Activated CD4-positive, alpha-beta T cell treated with anti-CD3 and anti-CD28 coated beads, Interleukin-2, amount 10 ng/mL, durations not matched to agents 7 days and 5 days (primary cell): ENCODE measurements around the gene NTN3. TPM values are rescaled to one million over a fixed set of nuclear protein-coding genes. Genes with fewer than 3 reads are reported as not detected.

Source experiments
- CTCF ChIA-PET: fragments of 350-600 bp; sonication (Branson Sonifier 250); formaldehyde crosslinking; loops from one replicate; lab custom pipeline; 2021; ENCODE audit warnings: antibody characterized with exemption; lab: Charles Lee
- POLR2A ChIA-PET: fragments of 350-600 bp; sonication (Branson Sonifier 250); formaldehyde crosslinking; loops from one replicate; lab custom pipeline; 2021; ENCODE audit warnings: antibody characterized with exemption; lab: Charles Lee
- DNase-seq: peaks from one replicate; pipeline ENCODE4 v3.0.0-alpha.2; 2020
- H3K27ac Mint-ChIP-seq: one replicate; pipeline ENCODE4 v1.8.0; 2021; ENCODE audit warnings: mild to moderate bottlenecking, moderate library complexity, mixed read lengths
- H3K27me3 Mint-ChIP-seq: one replicate; pipeline ENCODE4 v1.8.0; 2021; ENCODE audit warnings: mixed read lengths
- H3K36me3 Mint-ChIP-seq: one replicate; pipeline ENCODE4 v1.8.0; 2021; ENCODE audit warnings: low read depth, mixed read lengths
- H3K4me1 Mint-ChIP-seq: one replicate; pipeline ENCODE4 v1.8.0; 2021; ENCODE audit warnings: mixed read lengths
- H3K4me3 Mint-ChIP-seq: one replicate; pipeline ENCODE4 v1.8.0; 2021; ENCODE audit warnings: mild to moderate bottlenecking, moderate library complexity, mixed read lengths
- H3K9me3 Mint-ChIP-seq: one replicate; pipeline ENCODE4 v1.8.0; 2021; ENCODE audit warnings: mixed read lengths
- microRNA-seq: library from miRNA; unstranded; fragments of <30 nt; microRNA quantifications from one replicate; pipeline ENCODE4 v1.2.0, GENCODE V29; 2021; ENCODE audit warnings: borderline microRNAs expressed, borderline replicate concordance
- total RNA-seq, 2 experiments: library from RNA; stranded (reverse); gene quantifications; one replicate each; pipeline ENCODE4 v1.2.3, GENCODE V29; 2021

NTN3 gene
- total RNA-seq, 2 experiments from 2014 or later, result not detected

DNA sequence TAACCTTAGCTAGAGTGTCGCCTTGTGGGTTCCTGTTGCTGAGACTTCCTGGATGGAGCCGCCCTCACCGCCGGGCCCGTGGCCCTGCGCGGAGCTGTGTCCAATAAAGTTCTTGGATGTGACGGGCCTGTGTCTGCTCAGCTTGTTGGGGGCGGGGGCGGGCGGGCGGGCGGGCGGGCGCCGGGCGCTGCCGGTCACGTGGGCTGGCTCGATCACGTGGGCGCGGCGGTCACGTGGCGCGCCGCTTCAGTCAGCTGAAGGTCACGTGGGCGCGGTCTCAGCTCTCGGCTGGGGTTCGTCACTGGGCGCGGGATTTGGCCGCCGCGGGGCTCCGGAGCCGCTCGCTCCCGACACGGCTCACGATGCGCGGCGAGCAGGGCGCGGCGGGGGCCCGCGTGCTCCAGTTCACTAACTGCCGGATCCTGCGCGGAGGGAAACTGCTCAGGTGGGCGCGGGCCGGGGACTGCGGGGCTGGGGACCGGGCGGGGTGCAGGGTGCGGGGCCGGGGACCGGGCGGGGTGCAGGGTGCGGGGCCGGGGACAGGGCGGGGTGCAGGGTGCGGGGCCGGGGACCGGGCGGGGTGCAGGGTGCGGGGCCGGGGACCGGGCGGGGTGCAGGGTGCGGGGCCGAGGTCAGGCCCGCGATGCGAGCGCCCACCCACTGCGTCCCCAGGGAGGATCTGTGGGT, 49.1 kb downstream of the NTN3 start, which contains the start of gene AMDHD2:
AMDHD2 (plus strand) TSS at position 275 of the 687 bp plus-strand sequence; CDS start at position 363, 88 bp downstream.
- ChIA-PET CTCF (interaction anchor here (0.5 to 2.1 kb wide), 9 partner anchors 9 to 810 kb away, joined by 3 to 7 read pairs (median 3); partner anchors contain the start of gene ABCA3), POLR2A (interaction anchor here (0.7 to 1.6 kb wide), 3 partner anchors 11 to 83 kb away, joined by 3 to 7 read pairs (median 4); partner anchors contain the start of gene CEMP1)
- peaks cover 50% of the 10 kb centered on the region for H3K4me1 Mint-ChIP-seq
- peaks cover 32% of the 10 kb centered on the region for H3K36me3 Mint-ChIP-seq
- no peaks in the 10 kb centered on the region for H3K27me3 Mint-ChIP-seq
- DNase-seq, result peak; percentile 91
- no peaks in the 10 kb centered on the region for H3K9me3 Mint-ChIP-seq
- peak within 1 kb of the TSS; percentile 95 for H3K27ac Mint-ChIP-seq
- H3K4me3 Mint-ChIP-seq, result peak within 1 kb of the TSS; percentile 84

DNA sequence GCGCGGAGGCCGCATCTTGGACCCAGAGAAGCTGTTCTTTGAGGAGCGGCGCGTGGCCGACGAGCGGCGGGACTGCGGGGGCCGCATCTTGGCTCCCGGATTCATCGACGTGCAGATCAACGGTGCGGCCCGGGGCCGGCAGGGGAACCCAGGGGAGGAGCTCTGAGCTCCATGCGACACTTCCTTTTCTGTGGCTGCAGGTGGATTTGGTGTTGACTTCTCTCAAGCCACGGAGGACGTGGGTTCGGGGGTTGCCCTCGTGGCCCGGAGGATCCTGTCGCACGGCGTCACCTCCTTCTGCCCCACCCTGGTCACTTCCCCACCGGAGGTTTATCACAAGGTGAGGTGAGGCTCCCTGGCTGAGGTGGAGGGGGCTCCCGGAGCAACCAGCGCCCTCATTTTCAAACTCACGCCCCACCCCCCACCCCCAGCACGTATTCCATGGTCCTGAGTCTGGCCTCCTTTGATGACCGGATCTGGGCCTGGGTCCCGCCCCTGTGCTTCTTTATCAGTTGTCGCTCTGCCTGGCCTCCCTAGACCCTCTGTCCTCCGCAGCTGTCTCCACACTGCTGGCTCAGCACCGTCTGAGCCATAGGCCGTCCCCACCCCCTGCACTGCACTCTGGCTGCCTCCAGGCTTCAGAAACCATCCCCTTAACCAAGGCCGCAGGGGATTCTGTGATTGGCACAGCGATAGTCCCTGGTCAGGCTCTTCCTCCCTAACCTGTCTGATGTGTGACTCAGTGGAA, 49.9 kb downstream of the NTN3 start:
- Mint-ChIP-seq H3K27me3 (no peaks in the 10 kb centered on the region), H3K4me3 (peak overlapping the region; percentile 84), H3K36me3 (peaks cover 32% of the 10 kb centered on the region), H3K9me3 (no peaks in the 10 kb centered on the region), H3K27ac (peak overlapping the region; percentile 95), H3K4me1 (peaks cover 42% of the 10 kb centered on the region)
- POLR2A ChIA-PET, result interaction anchor here (1.2 to 1.6 kb wide), 2 partner anchors 10 to 12 kb away, joined by 4 to 7 read pairs; partner anchors contain the start of gene CEMP1
- DNase-seq, result peak; percentile 72
- CTCF ChIA-PET, result interaction anchor here (0.9 to 2.1 kb wide), 4 partner anchors 11 to 181 kb away, joined by 3 to 7 read pairs (median 4); partner anchors contain the start of gene ABCA3

Small RNA genes within 50 kb of the gene (microRNA-seq; reads per million reads assigned to microRNA genes)
- gene MIR6767, result not detected
- gene MIR6768, result not detected

Other genes with a start within 250 kb of the NTN3 start
- 10 to 100 TPM; 28.8 to 32.6 TPM for gene E4F1, start 247.7 kb upstream of the NTN3 start, total RNA-seq
- gene DNASE1L2, start 234.9 kb upstream of the NTN3 start, total RNA-seq, result 1 to 10 TPM; 2.0 to 3.4 TPM
- 10 to 100 TPM; 30.8 to 42.5 TPM for gene ECI1, start 219.7 kb upstream of the NTN3 start, total RNA-seq
- 100 to 1,000 TPM; 230 to 238 TPM for gene RNPS1, start 203.2 kb upstream of the NTN3 start, total RNA-seq
- gene ABCA3, start 130.6 kb upstream of the NTN3 start, total RNA-seq, result 1 to 10 TPM; 5.0 to 6.0 TPM
- 100 to 1,000 TPM in 1 of 2 experiments, 10 to 100 TPM in 1; 99.3 to 101 TPM for gene CCNF, start 41.9 kb upstream of the NTN3 start, total RNA-seq
- gene TEDC2, start 11.2 kb upstream of the NTN3 start, total RNA-seq, result 10 to 100 TPM; 15.5 to 21.4 TPM
- gene TBC1D24, start 3.8 kb downstream of the NTN3 start, total RNA-seq, result 1 to 10 TPM; 8.1 TPM
- 100 to 1,000 TPM; 103 to 111 TPM for gene ATP6V0C, start 42.7 kb downstream of the NTN3 start, total RNA-seq
- 10 to 100 TPM; 45.8 to 60.7 TPM for gene AMDHD2, start 49.1 kb downstream of the NTN3 start, total RNA-seq
- under 1 TPM in 1 of 2 experiments, not detected in 1; 0.17 TPM for gene CEMP1, start 60.1 kb downstream of the NTN3 start, total RNA-seq
- gene PDPK1, start 66.7 kb downstream of the NTN3 start, total RNA-seq, result 10 to 100 TPM; 43.3 to 46.1 TPM
- gene KCTD5, start 211.2 kb downstream of the NTN3 start, total RNA-seq, result 10 to 100 TPM; 31.6 to 34.4 TPM
- 1 to 10 TPM; 1.5 to 1.7 TPM for gene PRSS27, start 248.9 kb downstream of the NTN3 start, total RNA-seq